Measurements from ENCODE around the gene ARHGAP18.

GRCh38 chr6:129646642-129647041 lies 63.3 kb downstream of the ARHGAP18 start:
- TF ChIP-seq CTCF (IDR thresholded peaks at IDR 0.05 in 8 of 11, conservative IDR thresholded peaks at IDR 0.05 in 3 of 11) (no peak), POLR2AphosphoS5 (IDR thresholded peaks at IDR 0.05) (no peak)

Data from spleen (tissue), 7 donors.